Measurements from ENCODE around the gene KLHL24.
"Not testable (repeated sequence)": the region's sequence is repeated elsewhere in the genome, so short reads cannot be mapped to it uniquely, and the experiment has no call there.

DNA sequence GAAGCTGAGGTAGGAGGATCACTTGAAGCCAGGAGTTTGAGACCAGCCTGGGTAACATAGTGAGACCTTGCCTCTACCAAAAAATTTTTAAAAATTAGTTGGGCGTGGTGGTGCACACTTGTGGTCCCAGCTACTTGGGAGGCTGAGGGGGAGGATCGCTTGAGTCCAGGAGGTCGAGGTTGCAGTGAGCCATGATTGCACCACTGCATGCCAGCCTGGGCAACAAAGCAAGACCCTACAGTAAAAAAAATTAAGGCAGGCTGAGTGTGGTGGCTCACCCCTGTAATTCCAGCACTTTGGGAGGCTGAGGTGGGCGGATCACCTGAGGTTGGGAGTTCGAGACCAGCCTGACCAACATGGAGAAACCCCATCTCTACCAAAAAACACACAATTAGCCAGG lies 54.2 kb downstream of the KLHL24 start:
- not testable (repeated sequence) for TF ChIP-seq REXO4 (CRISPR knock-in tag; IDR thresholded peaks at IDR 0.05; ENCODE audit: borderline replicate concordance); ZBTB42 (CRISPR knock-in tag; IDR thresholded peaks at IDR 0.05); EP300 (IDR thresholded peaks at IDR 0.05; ENCODE audit: low read depth in 2 of 2, low read length in 2 of 2); EP300 (CRISPR knock-in tag; IDR thresholded peaks at IDR 0.05; ENCODE audit: borderline replicate concordance); MAFF (IDR thresholded peaks at IDR 0.05; ENCODE audit: low read depth, low read length); ZNF12 (CRISPR knock-in tag; IDR thresholded peaks at IDR 0.05)
- TF ChIP-seq, protein P1, sequence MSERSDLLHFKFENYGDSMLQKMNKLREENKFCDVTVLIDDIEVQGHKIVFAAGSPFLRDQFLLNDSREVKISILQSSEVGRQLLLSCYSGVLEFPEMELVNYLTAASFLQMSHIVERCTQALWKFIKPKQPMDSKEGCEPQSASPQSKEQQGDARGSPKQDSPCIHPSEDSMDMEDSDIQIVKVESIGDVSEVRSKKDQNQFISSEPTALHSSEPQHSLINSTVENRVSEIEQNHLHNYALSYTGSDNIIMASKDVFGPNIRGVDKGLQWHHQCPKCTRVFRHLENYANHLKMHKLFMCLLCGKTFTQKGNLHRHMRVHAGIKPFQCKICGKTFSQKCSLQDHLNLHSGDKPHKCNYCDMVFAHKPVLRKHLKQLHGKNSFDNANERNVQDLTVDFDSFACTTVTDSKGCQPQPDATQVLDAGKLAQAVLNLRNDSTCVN (CRISPR knock-in tag; IDR thresholded peaks at IDR 0.05; ENCODE audit: borderline replicate concordance), result not testable (repeated sequence)
- TF ChIP-seq, protein P2, sequence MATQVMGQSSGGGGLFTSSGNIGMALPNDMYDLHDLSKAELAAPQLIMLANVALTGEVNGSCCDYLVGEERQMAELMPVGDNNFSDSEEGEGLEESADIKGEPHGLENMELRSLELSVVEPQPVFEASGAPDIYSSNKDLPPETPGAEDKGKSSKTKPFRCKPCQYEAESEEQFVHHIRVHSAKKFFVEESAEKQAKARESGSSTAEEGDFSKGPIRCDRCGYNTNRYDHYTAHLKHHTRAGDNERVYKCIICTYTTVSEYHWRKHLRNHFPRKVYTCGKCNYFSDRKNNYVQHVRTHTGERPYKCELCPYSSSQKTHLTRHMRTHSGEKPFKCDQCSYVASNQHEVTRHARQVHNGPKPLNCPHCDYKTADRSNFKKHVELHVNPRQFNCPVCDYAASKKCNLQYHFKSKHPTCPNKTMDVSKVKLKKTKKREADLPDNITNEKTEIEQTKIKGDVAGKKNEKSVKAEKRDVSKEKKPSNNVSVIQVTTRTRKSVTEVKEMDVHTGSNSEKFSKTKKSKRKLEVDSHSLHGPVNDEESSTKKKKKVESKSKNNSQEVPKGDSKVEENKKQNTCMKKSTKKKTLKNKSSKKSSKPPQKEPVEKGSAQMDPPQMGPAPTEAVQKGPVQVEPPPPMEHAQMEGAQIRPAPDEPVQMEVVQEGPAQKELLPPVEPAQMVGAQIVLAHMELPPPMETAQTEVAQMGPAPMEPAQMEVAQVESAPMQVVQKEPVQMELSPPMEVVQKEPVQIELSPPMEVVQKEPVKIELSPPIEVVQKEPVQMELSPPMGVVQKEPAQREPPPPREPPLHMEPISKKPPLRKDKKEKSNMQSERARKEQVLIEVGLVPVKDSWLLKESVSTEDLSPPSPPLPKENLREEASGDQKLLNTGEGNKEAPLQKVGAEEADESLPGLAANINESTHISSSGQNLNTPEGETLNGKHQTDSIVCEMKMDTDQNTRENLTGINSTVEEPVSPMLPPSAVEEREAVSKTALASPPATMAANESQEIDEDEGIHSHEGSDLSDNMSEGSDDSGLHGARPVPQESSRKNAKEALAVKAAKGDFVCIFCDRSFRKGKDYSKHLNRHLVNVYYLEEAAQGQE (IDR thresholded peaks at IDR 0.05; ENCODE audit: borderline replicate concordance in 1 of 2, low read depth in 1 of 2, low read length in 2 of 2), result not testable (repeated sequence)
- TF ChIP-seq, protein P3, sequence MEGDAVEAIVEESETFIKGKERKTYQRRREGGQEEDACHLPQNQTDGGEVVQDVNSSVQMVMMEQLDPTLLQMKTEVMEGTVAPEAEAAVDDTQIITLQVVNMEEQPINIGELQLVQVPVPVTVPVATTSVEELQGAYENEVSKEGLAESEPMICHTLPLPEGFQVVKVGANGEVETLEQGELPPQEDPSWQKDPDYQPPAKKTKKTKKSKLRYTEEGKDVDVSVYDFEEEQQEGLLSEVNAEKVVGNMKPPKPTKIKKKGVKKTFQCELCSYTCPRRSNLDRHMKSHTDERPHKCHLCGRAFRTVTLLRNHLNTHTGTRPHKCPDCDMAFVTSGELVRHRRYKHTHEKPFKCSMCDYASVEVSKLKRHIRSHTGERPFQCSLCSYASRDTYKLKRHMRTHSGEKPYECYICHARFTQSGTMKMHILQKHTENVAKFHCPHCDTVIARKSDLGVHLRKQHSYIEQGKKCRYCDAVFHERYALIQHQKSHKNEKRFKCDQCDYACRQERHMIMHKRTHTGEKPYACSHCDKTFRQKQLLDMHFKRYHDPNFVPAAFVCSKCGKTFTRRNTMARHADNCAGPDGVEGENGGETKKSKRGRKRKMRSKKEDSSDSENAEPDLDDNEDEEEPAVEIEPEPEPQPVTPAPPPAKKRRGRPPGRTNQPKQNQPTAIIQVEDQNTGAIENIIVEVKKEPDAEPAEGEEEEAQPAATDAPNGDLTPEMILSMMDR (CRISPR knock-in tag; IDR thresholded peaks at IDR 0.05), result not testable (repeated sequence)
- TF ChIP-seq, protein P4, sequence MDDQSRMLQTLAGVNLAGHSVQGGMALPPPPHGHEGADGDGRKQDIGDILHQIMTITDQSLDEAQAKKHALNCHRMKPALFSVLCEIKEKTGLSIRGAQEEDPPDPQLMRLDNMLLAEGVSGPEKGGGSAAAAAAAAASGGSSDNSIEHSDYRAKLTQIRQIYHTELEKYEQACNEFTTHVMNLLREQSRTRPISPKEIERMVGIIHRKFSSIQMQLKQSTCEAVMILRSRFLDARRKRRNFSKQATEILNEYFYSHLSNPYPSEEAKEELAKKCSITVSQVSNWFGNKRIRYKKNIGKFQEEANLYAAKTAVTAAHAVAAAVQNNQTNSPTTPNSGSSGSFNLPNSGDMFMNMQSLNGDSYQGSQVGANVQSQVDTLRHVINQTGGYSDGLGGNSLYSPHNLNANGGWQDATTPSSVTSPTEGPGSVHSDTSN (CRISPR knock-in tag; IDR thresholded peaks at IDR 0.05; ENCODE audit: borderline replicate concordance), result not testable (repeated sequence)

Measured in HepG2 (cell line).